ENCODE data around the gene GARNL3. TPM values are rescaled to one million over a fixed set of nuclear protein-coding genes. Genes with fewer than 3 reads are reported as not detected.

The GARNL3 gene
- total and polyA plus RNA-seq, 2 donors (not counting 1 experiment from before 2014, with no cell fraction given): 1.5 to 12.6 TPM

GRCh38 chr9:127384901-127385300 is 120.3 kb downstream of the GARNL3 start:
- Histone ChIP-seq H3K27me3 (replicated peaks in 1 of 4; ENCODE audit: control extremely low read depth in 1 of 4, control insufficient read depth in 3 of 4, insufficient read depth in 4 of 4, low read length in 3 of 4) (peaks cover 0 to 27% (median 4%) of the 10 kb centered on the region in 4 experiments), H3K4me2 (replicated peaks; ENCODE audit: low read depth, low read length, poor library complexity, severe bottlenecking) (no peak overlapping the region), H3K36me3 (replicated peaks in 1 of 2; ENCODE audit: control extremely low read depth in 1 of 2, control insufficient read depth in 1 of 2, extremely low read depth in 1 of 2, insufficient read depth in 2 of 2, low read length in 1 of 2) (no peaks in the 10 kb centered on the region), H3K4me1 (ENCODE audit: control insufficient read depth in 2 of 2, insufficient read depth in 2 of 2, low read length in 2 of 2) (peaks cover 0 to 2% of the 10 kb centered on the region in 2 donors), H3K79me2 (ENCODE audit: control insufficient read depth, insufficient read depth, low read length) (no peaks in the 10 kb centered on the region), H3K9me3 (ENCODE audit: control extremely low read depth in 1 of 3, control insufficient read depth in 2 of 3, insufficient read depth in 1 of 3, low read length in 2 of 3) (no peaks in the 10 kb centered on the region), H2AFZ (ENCODE audit: insufficient read depth, low read depth, low read length, poor library complexity, severe bottlenecking) (no peak overlapping the region), H3K27ac (ENCODE audit: low read length in 2 of 2) (no peak overlapping the region), H3K9ac (ENCODE audit: low read length) (no peak overlapping the region), H4K20me1 (ENCODE audit: control insufficient read depth, insufficient read depth, low read length, poor library complexity, severe bottlenecking) (no peaks in the 10 kb centered on the region), H3K4me3 (ENCODE audit: control extremely low read depth in 1 of 5, extremely low read depth in 1 of 5, insufficient read depth in 1 of 5, low read depth in 2 of 5, low read length in 4 of 5) (no peak overlapping the region)
- ATAC-seq (ENCODE audit: low read depth) (no peak), DNase-seq (no peak)
- ChIA-PET CTCF (no interaction called here), POLR2A (no interaction called here)
- WGBS (ENCODE audit: insufficient coverage): 99% methylated on average over 13 of the region's 13 CpGs
- H3K27me3 Mint-ChIP-seq: peaks cover 30% of the 10 kb centered on the region
- H3K4me3 Mint-ChIP-seq: no peak overlapping the region
- peaks cover 4% of the 10 kb centered on the region for H3K4me1 Mint-ChIP-seq
- TF ChIP-seq EZH2 (IDR thresholded peaks at IDR 0.05; ENCODE audit: borderline replicate concordance, insufficient read depth, low read depth, low read length, poor library complexity, severe bottlenecking) (no peak), CTCF (IDR thresholded peaks at IDR 0.05) (no peak)
- no peak overlapping the region for H3K27ac Mint-ChIP-seq
- H3K9me3 Mint-ChIP-seq (ENCODE audit: insufficient read depth): no peaks in the 10 kb centered on the region
- intact Hi-C loops (cut with micrococcal nuclease): no loop called here

DNA sequence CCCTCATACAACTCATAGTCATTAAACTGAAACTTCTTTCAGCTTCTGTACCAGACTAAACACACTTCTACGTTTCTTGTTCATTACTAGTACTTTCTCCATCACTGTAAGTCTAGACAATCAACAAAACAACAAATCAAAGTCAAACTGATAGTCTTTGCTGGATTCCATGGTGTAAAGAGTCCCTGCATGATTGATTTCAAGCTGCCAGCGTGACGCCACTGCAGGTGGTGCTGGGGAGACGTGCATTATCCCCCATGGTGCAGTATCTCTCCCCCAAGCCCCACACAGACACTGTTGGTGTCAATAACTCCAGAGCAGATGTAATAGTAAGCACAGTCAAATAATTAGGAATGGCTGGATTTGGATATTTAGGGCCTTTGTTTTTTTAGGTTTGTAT is 121.7 kb downstream of the GARNL3 start:
- ChIA-PET POLR2A (interaction anchor here (0.6 kb wide), 1 partner anchor 190 kb away, joined by 13 read pairs; no protein-coding TSS in a partner anchor), CTCF (no interaction called here)
- no peak overlapping the region for H3K4me3 Mint-ChIP-seq
- no peaks in the 10 kb centered on the region for H4K20me1 ChIP-seq (ENCODE audit: control insufficient read depth, insufficient read depth, low read length, poor library complexity, severe bottlenecking)
- H3K27ac Mint-ChIP-seq: no peak overlapping the region
- no peak overlapping the region for H3K9ac ChIP-seq (ENCODE audit: low read length)
- peaks cover 4% of the 10 kb centered on the region for H3K4me1 Mint-ChIP-seq
- no peaks in the 10 kb centered on the region for H3K79me2 ChIP-seq (ENCODE audit: control insufficient read depth, insufficient read depth, low read length)
- DNase-seq: no peak
- no peaks in the 10 kb centered on the region for H3K9me3 ChIP-seq (ENCODE audit: control extremely low read depth in 1 of 3, control insufficient read depth in 2 of 3, insufficient read depth in 1 of 3, low read length in 2 of 3)
- H3K4me2 ChIP-seq (replicated peaks; ENCODE audit: low read depth, low read length, poor library complexity, severe bottlenecking): no peak overlapping the region
- no peaks in the 10 kb centered on the region for H3K36me3 ChIP-seq (replicated peaks in 1 of 2; ENCODE audit: control extremely low read depth in 1 of 2, control insufficient read depth in 1 of 2, extremely low read depth in 1 of 2, insufficient read depth in 2 of 2, low read length in 1 of 2)
- no peak overlapping the region for H3K27ac ChIP-seq (ENCODE audit: low read length in 2 of 2)
- ATAC-seq (ENCODE audit: low read depth): no peak
- H3K27me3 ChIP-seq (replicated peaks in 1 of 4; ENCODE audit: control extremely low read depth in 1 of 4, control insufficient read depth in 3 of 4, insufficient read depth in 4 of 4, low read length in 3 of 4): peaks cover 0 to 31% (median 5%) of the 10 kb centered on the region in 4 experiments
- WGBS (ENCODE audit: insufficient coverage): 100% methylated on average over 3 of the region's 4 CpGs
- TF ChIP-seq CTCF (IDR thresholded peaks at IDR 0.05) (no peak), EZH2 (IDR thresholded peaks at IDR 0.05; ENCODE audit: borderline replicate concordance, insufficient read depth, low read depth, low read length, poor library complexity, severe bottlenecking) (no peak)
- H3K9me3 Mint-ChIP-seq (ENCODE audit: insufficient read depth): no peaks in the 10 kb centered on the region
- no peak overlapping the region for H2AFZ ChIP-seq (ENCODE audit: insufficient read depth, low read depth, low read length, poor library complexity, severe bottlenecking)
- H3K4me3 ChIP-seq (ENCODE audit: control extremely low read depth in 1 of 5, extremely low read depth in 1 of 5, insufficient read depth in 1 of 5, low read depth in 2 of 5, low read length in 4 of 5): no peak overlapping the region
- peaks cover 27% of the 10 kb centered on the region for H3K27me3 Mint-ChIP-seq
- H3K4me1 ChIP-seq (ENCODE audit: control insufficient read depth in 2 of 2, insufficient read depth in 2 of 2, low read length in 2 of 2): peaks cover 0 to 2% of the 10 kb centered on the region in 2 donors
- intact Hi-C loops (cut with micrococcal nuclease): no loop called here
